H1 (cell line): ENCODE data around the gene RUVBL2. TPM values are rescaled to one million over a fixed set of nuclear protein-coding genes. Genes with fewer than 3 reads are reported as not detected.

Experiments
- CTCF ChIA-PET: fragments of 300-600 bp; sonication (Branson Sonifier 250); formaldehyde crosslinking; loops from one replicate; lab custom pipeline; 2021; ENCODE audit not compliant: partially characterized antibody; lab: Charles Lee
- POLR2A ChIA-PET: fragments of 300-600 bp; sonication (Branson Sonifier 250); formaldehyde crosslinking; loops from one replicate; lab custom pipeline; 2021; ENCODE audit warnings: inconsistent platforms; ENCODE audit not compliant: partially characterized antibody; lab: Charles Lee
- DNase-seq, 2 experiments: peaks; one replicate each; pipeline versions ENCODE4 v3.0.0 to v3.0.0-alpha.2; 2010 to 2022; ENCODE audit warnings: low spot score in 2 of 2, low read depth in 1 of 2, mixed read lengths in 1 of 2
- FAIRE-seq: peaks from 2 replicates; lab custom pipeline; 2011; peaks lifted over from hg19 to GRCh38; lab: Jason Lieb, UNC
- H2AFZ ChIP-seq: 2 replicates; pipeline ENCODE4 v1.8.1; 2012; ENCODE audit warnings: low read length, inconsistent platforms
- H2AK5ac ChIP-seq: 2 replicates; pipeline ENCODE4 v1.6.1; 2013; ENCODE audit warnings: low read depth, low read length
- H2BK120ac ChIP-seq: replicated peaks from 2 replicates; pipeline ENCODE3; 2013; ENCODE audit warnings: low read depth, low read length, inconsistent platforms
- H2BK12ac ChIP-seq: 2 replicates; pipeline ENCODE4 v1.6.1; 2013; ENCODE audit warnings: low read depth, low read length
- H2BK15ac ChIP-seq: 2 replicates; pipeline ENCODE4 v1.6.1; 2013; ENCODE audit warnings: low read length
- H2BK20ac ChIP-seq: 2 replicates; pipeline ENCODE4 v1.6.1; 2013; ENCODE audit warnings: low read length
- H2BK5ac ChIP-seq: 2 replicates; pipeline ENCODE4 v1.6.1; 2013; ENCODE audit warnings: low read depth, low read length
- H3K14ac ChIP-seq: 2 replicates; pipeline ENCODE4 v1.6.1; 2013; ENCODE audit warnings: inconsistent platforms; ENCODE audit not compliant: insufficient read length
- H3K18ac ChIP-seq: 2 replicates; pipeline ENCODE4 v1.6.1; 2013; ENCODE audit warnings: low read length; ENCODE audit errors: extremely low read depth
- H3K23ac ChIP-seq: 2 replicates; pipeline ENCODE4 v1.6.1; 2013; ENCODE audit warnings: inconsistent platforms; ENCODE audit not compliant: insufficient read length
- H3K23me2 ChIP-seq: 2 replicates; pipeline ENCODE4 v1.6.1; 2013; ENCODE audit warnings: low read depth, low read length
- H3K27ac ChIP-seq: 2 replicates; pipeline ENCODE4 v1.6.1; 2011; ENCODE audit warnings: low read depth, low read length, inconsistent platforms
- H3K27me3 ChIP-seq, 4 experiments: replicated peaks in 1 of 4; 1 replicate in 1 of 4; 2 replicates in 3 of 4; pipeline versions ENCODE4 v1.6.1 to v1.8.1; 2011 to 2013; ENCODE audit warnings: low read length in 3 of 4, mild to moderate bottlenecking in 3 of 4, inconsistent platforms in 2 of 4, mixed read lengths in 2 of 4, moderate library complexity in 1 of 4; ENCODE audit not compliant: control insufficient read depth in 3 of 4, insufficient read depth in 3 of 4; ENCODE audit errors: extremely low read depth in 1 of 4
- H3K36me3 ChIP-seq, 4 experiments: 2 replicates each; pipeline versions ENCODE4 v1.6.1 to v1.8.1; 2011 to 2013; ENCODE audit warnings: mild to moderate bottlenecking in 4 of 4, low read length in 3 of 4, moderate library complexity in 2 of 4, control low read depth in 1 of 4, inconsistent platforms in 1 of 4; ENCODE audit not compliant: insufficient read depth in 4 of 4, control insufficient read depth in 2 of 4
- H3K4ac ChIP-seq: replicated peaks from 2 replicates; pipeline ENCODE3; 2013; ENCODE audit warnings: low read length, low read depth, mixed read lengths, inconsistent platforms; ENCODE audit not compliant: insufficient read length
- H3K4me1 ChIP-seq, 4 experiments: replicated peaks in 1 of 4; 1 replicate in 1 of 4; 2 replicates in 3 of 4; pipeline versions ENCODE4 v1.6.1 to v1.8.1; 2011 to 2013; ENCODE audit warnings: low read length in 3 of 4, inconsistent platforms in 2 of 4, mixed read lengths in 1 of 4; ENCODE audit not compliant: insufficient read depth in 4 of 4, control insufficient read depth in 3 of 4
- H3K4me2 ChIP-seq, 2 experiments: 2 replicates each; pipeline versions ENCODE4 v1.6.1 to v1.8.1; 2011 to 2013; ENCODE audit warnings: low read depth in 2 of 2, low read length in 2 of 2, control low read depth in 1 of 2, inconsistent platforms in 1 of 2, mild to moderate bottlenecking in 1 of 2; ENCODE audit not compliant: insufficient read depth in 1 of 2
- H3K4me3 ChIP-seq, 4 experiments: fragments of 200-600, 300-600 bp in 1 of 4; sonication (generic), shearing (Covaris generic), sonication (Bioruptor Twin) in 1 of 4; 2 replicates each; pipeline versions ENCODE4 v1.5.1 to v1.8.1; 2011 to 2016; ENCODE audit warnings: low read length in 4 of 4, low read depth in 3 of 4, control low read depth in 2 of 4, inconsistent platforms in 2 of 4, mild to moderate bottlenecking in 2 of 4, mixed read lengths in 1 of 4, moderate library complexity in 1 of 4; ENCODE audit not compliant: insufficient read depth in 2 of 4; ENCODE audit errors: extremely low read depth in 1 of 4
- H3K56ac ChIP-seq: replicated peaks from 2 replicates; pipeline ENCODE3; 2013; ENCODE audit warnings: low read depth, mild to moderate bottlenecking, mixed read lengths, low read length, inconsistent platforms; ENCODE audit not compliant: insufficient read length
- H3K79me1 ChIP-seq: 2 replicates; pipeline ENCODE4 v1.6.1; 2013; ENCODE audit warnings: low read depth, low read length, control low read depth
- H3K79me2 ChIP-seq, 2 experiments: 2 replicates each; pipeline versions ENCODE4 v1.6.1 to v1.8.1; 2012 to 2013; ENCODE audit warnings: low read length in 2 of 2, mild to moderate bottlenecking in 2 of 2, inconsistent platforms in 1 of 2; ENCODE audit not compliant: insufficient read depth in 2 of 2, control insufficient read depth in 1 of 2
- H3K9ac ChIP-seq, 4 experiments: replicated peaks in 1 of 4; 1 replicate in 1 of 4; 2 replicates in 3 of 4; pipeline versions ENCODE4 v1.6.1 to v1.8.1; 2011 to 2013; ENCODE audit warnings: low read depth in 3 of 4, low read length in 3 of 4, control low read depth in 2 of 4, mild to moderate bottlenecking in 2 of 4, moderate library complexity in 2 of 4, inconsistent platforms in 1 of 4; ENCODE audit errors: extremely low read depth in 1 of 4
- H3K9me3 ChIP-seq, 2 experiments: 2 replicates each; pipeline versions ENCODE4 v1.6.1 to v1.8.1; 2012 to 2013; ENCODE audit warnings: mild to moderate bottlenecking in 2 of 2, moderate library complexity in 2 of 2, control low read depth in 1 of 2, inconsistent platforms in 1 of 2, low read depth in 1 of 2, low read length in 1 of 2, mixed read lengths in 1 of 2; ENCODE audit not compliant: insufficient read depth in 2 of 2
- H4K20me1 ChIP-seq, 2 experiments: replicated peaks in 1 of 2; 2 replicates each; pipeline versions ENCODE3 to v1.8.1; 2011 to 2013; ENCODE audit warnings: inconsistent platforms in 2 of 2, low read length in 2 of 2, mild to moderate bottlenecking in 1 of 2; ENCODE audit not compliant: insufficient read depth in 2 of 2, control insufficient read depth in 1 of 2
- H4K5ac ChIP-seq: 2 replicates; pipeline ENCODE4 v1.6.1; 2013; ENCODE audit warnings: low read length, low read depth, mixed read lengths, inconsistent platforms; ENCODE audit not compliant: insufficient read length
- H4K8ac ChIP-seq: 2 replicates; pipeline ENCODE4 v1.8.0; 2013; ENCODE audit warnings: mild to moderate bottlenecking, moderate library complexity, low read length, inconsistent platforms; ENCODE audit not compliant: insufficient read depth; ENCODE audit errors: extremely low read depth
- H4K91ac ChIP-seq: replicated peaks from 2 replicates; pipeline ENCODE3; 2013; ENCODE audit warnings: low read length, mixed read lengths, inconsistent platforms; ENCODE audit not compliant: insufficient read length
- CTCF ChIP-seq, 3 experiments: IDR thresholded peaks; 1 replicate in 2 of 3; 2 replicates in 1 of 3; pipeline versions ENCODE4 v1.5.1 to v1.6.1; 2011; ENCODE audit warnings: low read length in 3 of 3, mild to moderate bottlenecking in 3 of 3, inconsistent platforms in 2 of 3, low read depth in 1 of 3, moderate library complexity in 1 of 3; ENCODE audit not compliant: insufficient read depth in 1 of 3; ENCODE audit errors: control extremely low read depth in 1 of 3
- EP300 ChIP-seq, 2 experiments: IDR thresholded peaks; 1 replicate in 1 of 2; 2 replicates in 1 of 2; pipeline ENCODE4 v1.6.1; 2011 to 2012; ENCODE audit warnings: low read depth in 2 of 2, low read length in 2 of 2, mild to moderate bottlenecking in 2 of 2, borderline replicate concordance in 1 of 2, inconsistent platforms in 1 of 2, moderate library complexity in 1 of 2
- JUN ChIP-seq: IDR thresholded peaks from 2 replicates; pipeline ENCODE4 v1.6.1; 2011; ENCODE audit warnings: low read depth, mild to moderate bottlenecking, improper control_type of control experiment, low read length
- RFX5 ChIP-seq: IDR thresholded peaks from 2 replicates; pipeline ENCODE4 v1.6.1; 2011; ENCODE audit warnings: low read depth, low read length, improper control_type of control experiment, borderline replicate concordance
- SIN3A ChIP-seq, 2 experiments: IDR thresholded peaks in 1 of 2; conservative IDR thresholded peaks in 1 of 2; 2 replicates each; pipeline ENCODE4 v1.6.1; 2011 to 2012; ENCODE audit warnings: low read length in 2 of 2, improper control_type of control experiment in 1 of 2, low read depth in 1 of 2, mild to moderate bottlenecking in 1 of 2
- SP4 ChIP-seq: IDR thresholded peaks from 2 replicates; pipeline ENCODE4 v1.6.1; 2012; ENCODE audit warnings: low read length, inconsistent platforms
- USF2 ChIP-seq: IDR thresholded peaks from 2 replicates; pipeline ENCODE4 v1.6.1; 2011; ENCODE audit warnings: low read length, improper control_type of control experiment
- WGBS, 2 experiments: shearing (Covaris generic) in 1 of 2; methylation state at CpG; one replicate each; pipeline versions ENCODE4 v1.1.6 to v1.1.7; 2013 to 2015; ENCODE audit warnings: low lambda C conversion rate in 2 of 2, mixed read lengths in 2 of 2, inconsistent platforms in 1 of 2, low coverage in 1 of 2, missing lambda C conversion rate in 1 of 2; ENCODE audit not compliant: insufficient replicate concordance in 2 of 2, insufficient coverage in 1 of 2, insufficient read length in 1 of 2; ENCODE audit errors: extremely low coverage in 1 of 2, missing lambda C conversion rate in 1 of 2; 5-methylcytosine and 5-hydroxymethylcytosine counted together
- polyA plus RNA-seq, 7 experiments: library from polyadenylated mRNA; depleted of rRNA in 3 of 7; stranded (reverse) in 5 of 7; unstranded in 2 of 7; fragments of >200 nt in 5 of 7; fragments of 200-250 nt in 2 of 7; gene quantifications; 1 replicate in 5 of 7; 2 replicates in 1 of 7; 4 replicates in 1 of 7; pipeline versions ENCODE4 v1.2.1 to v1.2.3, GENCODE V29; 2011 to 2013; ENCODE audit warnings: missing spikeins in 2 of 7, mixed read lengths in 2 of 7
- total RNA-seq: library from RNA; stranded (reverse); fragmentation: NEBNext Ultra II Directional; extraction: Animal tissue kit (Norgen Biotek cat#: 25700); gene quantifications from 2 replicates; pipeline ENCODE4 v1.2.1, GENCODE V29; 2021

RUVBL2 gene
- total and polyA plus RNA-seq, 2 of the 8 experiments (the other 6 are each of a cell fraction or from before 2014, with no cell fraction given) = 152 to 247 TPM

- Histone ChIP-seq H2AK5ac (no peak overlapping the region), H2BK120ac (no peak overlapping the region), H3K18ac (no peak overlapping the region; the same call in 1 of the 2 replicates), H4K5ac (no peak overlapping the region), H3K14ac (no peak overlapping the region), H3K36me3 (peaks cover 5 to 19% (median 10%) of the 10 kb centered on the region in 4 experiments; a peak in 7 of 8 replicates), H3K9me3 (no peaks in the 10 kb centered on the region), H2BK20ac (no peak overlapping the region), H3K27ac (no peak overlapping the region), H3K27me3 (peaks cover 0 to 15% (median 12%) of the 10 kb centered on the region in 4 experiments; a peak in 6 of 7 replicates), H3K79me2 (no peaks in the 10 kb centered on the region), H3K9ac (no peak overlapping the region), H3K4me1 (peaks cover 0 to 17% (median 8%) of the 10 kb centered on the region in 4 experiments; a peak in 5 of 7 replicates), H3K23me2 (peaks cover 6% of the 10 kb centered on the region; the same call in 1 of the 2 replicates), H3K23ac (no peak overlapping the region), H4K8ac (no peak overlapping the region), H3K79me1 (no peaks in the 10 kb centered on the region), H4K91ac (no peak overlapping the region), H3K4me3 (peak overlapping the region; percentile 27 to 68 (median 40)), H4K20me1 (peaks cover 0 to 2% of the 10 kb centered on the region in 2 experiments), H2AFZ (no peak overlapping the region), H2BK12ac (no peak overlapping the region), H3K56ac (no peak overlapping the region), H2BK15ac (no peak overlapping the region), H3K4me2 (peak overlapping the region; percentile 78 to 82), H2BK5ac (no peak overlapping the region), H3K4ac (no peak overlapping the region)
- CTCF ChIA-PET = interaction anchor here (0.7 to 8.1 kb wide), 6 partner anchors 9 to 229 kb away, joined by 3 to 46 read pairs (median 4); no protein-coding TSS in a partner anchor
- FAIRE-seq (no peak), DNase-seq (peak in 1 of 2 experiments; percentile 78)
- 8% methylated on average over 38 of the region's 62 CpGs; no CpG with 5 or more reads in 1 of the 2 experiments for WGBS, 2 experiments
- POLR2A ChIA-PET = interaction anchor here (0.6 to 1.5 kb wide), 6 partner anchors 8 to 51 kb away, joined by 3 to 4 read pairs (median 3); partner anchors contain the start of gene RUVBL2
- TF ChIP-seq CTCF (IDR thresholded peaks at IDR 0.05; ENCODE audit: control extremely low read depth in 1 of 3, insufficient read depth in 1 of 3, low read depth in 1 of 3, low read length in 3 of 3) (peak; percentile 8 to 35 (median 32)), EP300 (IDR thresholded peaks at IDR 0.05; ENCODE audit: borderline replicate concordance in 1 of 2, low read depth in 2 of 2, low read length in 2 of 2) (no peak), USF2 (no peak), RFX5 (no peak), SIN3A (conservative IDR thresholded peaks at IDR 0.05 in 1 of 2, IDR thresholded peaks at IDR 0.05 in 1 of 2; ENCODE audit: low read depth in 1 of 2, low read length in 2 of 2) (no peak), SP4 (no peak), JUN (no peak)
These were observed 24.1 kb downstream of the RUVBL2 start for GRCh38 chr19:49017666-49018351.
